ENCODE measurements around the gene CAMTA1.

GRCh38 chr1:7477593-7477992 is 692.3 kb downstream of the CAMTA1 start:
- TF ChIP-seq, protein P1, sequence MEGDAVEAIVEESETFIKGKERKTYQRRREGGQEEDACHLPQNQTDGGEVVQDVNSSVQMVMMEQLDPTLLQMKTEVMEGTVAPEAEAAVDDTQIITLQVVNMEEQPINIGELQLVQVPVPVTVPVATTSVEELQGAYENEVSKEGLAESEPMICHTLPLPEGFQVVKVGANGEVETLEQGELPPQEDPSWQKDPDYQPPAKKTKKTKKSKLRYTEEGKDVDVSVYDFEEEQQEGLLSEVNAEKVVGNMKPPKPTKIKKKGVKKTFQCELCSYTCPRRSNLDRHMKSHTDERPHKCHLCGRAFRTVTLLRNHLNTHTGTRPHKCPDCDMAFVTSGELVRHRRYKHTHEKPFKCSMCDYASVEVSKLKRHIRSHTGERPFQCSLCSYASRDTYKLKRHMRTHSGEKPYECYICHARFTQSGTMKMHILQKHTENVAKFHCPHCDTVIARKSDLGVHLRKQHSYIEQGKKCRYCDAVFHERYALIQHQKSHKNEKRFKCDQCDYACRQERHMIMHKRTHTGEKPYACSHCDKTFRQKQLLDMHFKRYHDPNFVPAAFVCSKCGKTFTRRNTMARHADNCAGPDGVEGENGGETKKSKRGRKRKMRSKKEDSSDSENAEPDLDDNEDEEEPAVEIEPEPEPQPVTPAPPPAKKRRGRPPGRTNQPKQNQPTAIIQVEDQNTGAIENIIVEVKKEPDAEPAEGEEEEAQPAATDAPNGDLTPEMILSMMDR (IDR thresholded peaks at IDR 0.05): no peak
- no peak for TF ChIP-seq POLR2A (IDR thresholded peaks at IDR 0.05)
